SK-N-SH (cell line): ENCODE data around the gene NRCAM. TPM values are rescaled to one million over a fixed set of nuclear protein-coding genes. Genes with fewer than 3 reads are reported as not detected.

Experiments used
- CTCF ChIA-PET: fragments of 300-600, 350-600 bp; formaldehyde crosslinking; extraction: SDS; loops from one replicate; lab custom pipeline; 2021; lab: Yijun Ruan, JAX
- POLR2A ChIA-PET: fragments of 350-600 bp; sonication (Branson Sonifier 250); formaldehyde crosslinking; extraction: SDS; loops from one replicate; lab custom pipeline; 2020; ENCODE audit warnings: antibody characterized with exemption, inconsistent platforms; lab: Yijun Ruan, JAX
- DNase-seq: peaks from one replicate; pipeline ENCODE4 v3.0.0; 2012
- H2AFZ ChIP-seq: fragments of 200-600 bp; sonication (generic); 2 replicates; pipeline ENCODE4 v1.8.1; 2016; ENCODE audit warnings: antibody characterized with exemption, mild to moderate bottlenecking, low read depth
- H3F3A ChIP-seq: fragments of 200-600 bp; sonication (generic); replicated peaks from 2 replicates; pipeline ENCODE3; 2016; ENCODE audit warnings: antibody characterized with exemption, mild to moderate bottlenecking; ENCODE audit not compliant: insufficient read depth
- H3K27ac ChIP-seq, 2 experiments: fragments of 200-500 bp in 1 of 2; fragments of 200-600 bp in 1 of 2; sonication (Bioruptor generic) in 1 of 2; sonication (generic), shearing (Covaris generic) in 1 of 2; 2 replicates each; pipeline versions ENCODE4 v1.5.1 to v1.6.1; 2014 to 2016; ENCODE audit warnings: low read depth in 2 of 2, inconsistent platforms in 1 of 2, low read length in 1 of 2, mild to moderate bottlenecking in 1 of 2, mixed read lengths in 1 of 2
- H3K27me3 ChIP-seq: fragments of 200-600 bp; sonication (generic), shearing (Covaris generic); 2 replicates; pipeline ENCODE4 v1.6.1; 2016; ENCODE audit warnings: mixed run types; ENCODE audit not compliant: insufficient read depth
- H3K36me3 ChIP-seq, 2 experiments: fragments of 200-500 bp in 1 of 2; fragments of 200-600 bp in 1 of 2; sonication (Bioruptor generic) in 1 of 2; sonication (generic) in 1 of 2; replicated peaks in 1 of 2; 2 replicates each; pipeline versions ENCODE3 to v1.5.1; 2014 to 2016; ENCODE audit warnings: low read length in 1 of 2, mild to moderate bottlenecking in 1 of 2; ENCODE audit not compliant: insufficient read depth in 2 of 2, control insufficient read depth in 1 of 2
- H3K4me1 ChIP-seq, 2 experiments: fragments of 200-500 bp in 1 of 2; fragments of 200-600 bp in 1 of 2; sonication (Bioruptor generic) in 1 of 2; sonication (generic), shearing (Covaris generic) in 1 of 2; 2 replicates each; pipeline versions ENCODE4 v1.5.1 to v1.6.1; 2014 to 2016; ENCODE audit warnings: low read depth in 1 of 2, low read length in 1 of 2, mixed run types in 1 of 2; ENCODE audit not compliant: insufficient read depth in 2 of 2, control insufficient read depth in 1 of 2
- H3K4me2 ChIP-seq: fragments of 200-600 bp; sonication (generic), shearing (Covaris generic); 2 replicates; pipeline ENCODE4 v1.6.1; 2017; ENCODE audit warnings: mixed run types
- H3K4me3 ChIP-seq, 2 experiments: fragments of 200-500 bp in 1 of 2; fragments of 200-600 bp in 1 of 2; sonication (Bioruptor generic) in 1 of 2; sonication (generic), shearing (Covaris generic) in 1 of 2; 2 replicates each; pipeline versions ENCODE4 v1.5.1 to v1.8.1; 2014 to 2016; ENCODE audit warnings: low read depth in 2 of 2, inconsistent platforms in 1 of 2, low read length in 1 of 2, mild to moderate bottlenecking in 1 of 2, mixed read lengths in 1 of 2, moderate library complexity in 1 of 2
- H3K79me2 ChIP-seq: fragments of 200-600 bp; sonication (generic); 2 replicates; pipeline ENCODE4 v1.8.1; 2017; ENCODE audit warnings: mild to moderate bottlenecking; ENCODE audit not compliant: insufficient read depth
- H3K9ac ChIP-seq: fragments of 200-600 bp; sonication (generic); 2 replicates; pipeline ENCODE4 v1.6.1; 2017; ENCODE audit warnings: mixed run types
- H3K9me2 ChIP-seq: fragments of 200-600 bp; sonication (generic); 2 replicates; pipeline ENCODE4 v1.6.1; 2017; ENCODE audit warnings: mixed run types
- H3K9me3 ChIP-seq: fragments of 200-600 bp; sonication (generic); 2 replicates; pipeline ENCODE4 v1.6.1; 2017; ENCODE audit warnings: mixed run types, mild to moderate bottlenecking, moderate library complexity
- H4K20me1 ChIP-seq: fragments of 200-600 bp; sonication (generic); 2 replicates; pipeline ENCODE4 v1.6.1; 2017; ENCODE audit warnings: mild to moderate bottlenecking, mixed run types; ENCODE audit not compliant: insufficient read depth
- CTCF ChIP-seq: fragments of 200-600 bp; sonication (generic); IDR thresholded peaks from 2 replicates; pipeline ENCODE4 v1.6.1; 2017; ENCODE audit warnings: antibody characterized with exemption, mild to moderate bottlenecking, moderate library complexity
- ELF1 ChIP-seq: IDR thresholded peaks from 2 replicates; pipeline ENCODE4 v1.4.0; 2012
- EZH2phosphoT487 ChIP-seq: fragments of 200-600 bp; sonication (generic); IDR thresholded peaks from 2 replicates; pipeline ENCODE4 v1.6.1; 2017; ENCODE audit warnings: low read depth, mixed run types, mild to moderate bottlenecking, antibody characterized with exemption, moderate library complexity, borderline replicate concordance
- FOSL2 ChIP-seq: IDR thresholded peaks from 2 replicates; pipeline ENCODE4 v1.4.0; 2012; ENCODE audit warnings: low read depth, mild to moderate bottlenecking, moderate library complexity, borderline replicate concordance
- FOXJ3 ChIP-seq: sonication (generic); formaldehyde crosslinking; IDR thresholded peaks from 2 replicates; pipeline ENCODE4 v1.5.1; 2020; ENCODE audit warnings: mild to moderate bottlenecking, missing genetic modification reagents
- GABPA ChIP-seq: IDR thresholded peaks from 2 replicates; pipeline ENCODE4 v1.4.0; 2012; ENCODE audit warnings: low read depth, mild to moderate bottlenecking
- GATA2 ChIP-seq: sonication (generic); formaldehyde crosslinking; IDR thresholded peaks from 2 replicates; pipeline ENCODE4 v1.5.0; 2020; ENCODE audit warnings: mild to moderate bottlenecking, missing genetic modification reagents
- IRF3 ChIP-seq: fragments of 150-350 bp; IDR thresholded peaks from 2 replicates; pipeline ENCODE4 v1.6.1; 2016; ENCODE audit warnings: mild to moderate bottlenecking, low read depth, low read length
- MEF2A ChIP-seq: IDR thresholded peaks from 2 replicates; pipeline ENCODE4 v1.4.0; 2012; ENCODE audit warnings: low read depth, borderline replicate concordance
- MXI1 ChIP-seq: IDR thresholded peaks from 2 replicates; pipeline ENCODE4 v1.6.1; 2012; ENCODE audit warnings: mild to moderate bottlenecking, low read depth, low read length, improper control_type of control experiment
- NFIC ChIP-seq: IDR thresholded peaks from 2 replicates; pipeline ENCODE4 v1.4.0; 2012; ENCODE audit warnings: borderline replicate concordance
- PBX3 ChIP-seq: IDR thresholded peaks from 2 replicates; pipeline ENCODE4; 2012
- POLR2AphosphoS5 ChIP-seq: IDR thresholded peaks from 2 replicates; pipeline ENCODE4 v1.6.1; 2012; ENCODE audit warnings: low read depth, low read length
- RAD21 ChIP-seq: IDR thresholded peaks from 2 replicates; pipeline ENCODE4 v1.6.1; 2012; ENCODE audit warnings: mild to moderate bottlenecking, low read length
- RCOR1 ChIP-seq: fragments of 150-350 bp; IDR thresholded peaks from 2 replicates; pipeline ENCODE4 v1.6.1; 2017; ENCODE audit warnings: antibody characterized with exemption, low read length
- TCF12 ChIP-seq: IDR thresholded peaks from 2 replicates; pipeline ENCODE4 v1.4.0; 2012
- USF2 ChIP-seq: fragments of 150-350 bp; IDR thresholded peaks from 2 replicates; pipeline ENCODE4 v1.6.1; 2017; ENCODE audit warnings: antibody characterized with exemption, low read length, low read depth, borderline replicate concordance
- ZBTB33 ChIP-seq: IDR thresholded peaks from 2 replicates; pipeline ENCODE4 v1.4.0; 2012; ENCODE audit warnings: low read depth, borderline replicate concordance
- WGBS: methylation state at CpG from one replicate; pipeline ENCODE4 v1.1.6; 2017; ENCODE audit warnings: low lambda C conversion rate; 5-methylcytosine and 5-hydroxymethylcytosine counted together
- polyA plus RNA-seq, 3 experiments: library from polyadenylated mRNA; depleted of rRNA; stranded (reverse); fragments of >200 nt; gene quantifications; 2 replicates each; pipeline ENCODE4 v1.2.3, GENCODE V29; 2012

The NRCAM gene
- polyA plus RNA-seq, 1 of the 3 experiments (the other 2 are of a cell fraction): 1.1 TPM

- Histone ChIP-seq H3K4me3 (no peak overlapping the region), H3K9me3 (no peaks in the 10 kb centered on the region), H3K27ac (no peak overlapping the region), H3K27me3 (peaks cover 39% of the 10 kb centered on the region), H3K79me2 (no peaks in the 10 kb centered on the region), H2AFZ (no peak overlapping the region), H4K20me1 (no peaks in the 10 kb centered on the region), H3K4me2 (no peak overlapping the region), H3K9ac (no peak overlapping the region), H3K4me1 (peaks cover 0 to 16% of the 10 kb centered on the region in 2 experiments; a peak in 2 of 4 replicates), H3K36me3 (no peaks in the 10 kb centered on the region), H3F3A (no peaks in the 10 kb centered on the region), H3K9me2 (no peaks in the 10 kb centered on the region)
- no peak for TF ChIP-seq MXI1
- TF ChIP-seq USF2: no peak
- ChIA-PET CTCF (interaction anchor here (1.2 to 4.3 kb wide), 4 partner anchors 39 to 276 kb away, joined by 5 to 32 read pairs (median 18); no protein-coding TSS in a partner anchor), POLR2A (interaction anchor here (1.0 kb wide), 1 partner anchor 112 kb away, joined by 4 read pairs; the partner anchor contains the start of genes DNAJB9 and THAP5)
- DNase-seq: no peak
Observed at GRCh38 chr7:108457871-108458270, 1.6 kb upstream of the NRCAM start.

- H3K4me1 ChIP-seq: peaks cover 0 to 15% of the 10 kb centered on the region in 2 experiments; a peak in 2 of 4 replicates
- H3K9ac ChIP-seq: no peak overlapping the region
- H3K4me2 ChIP-seq: no peak overlapping the region; the same call in 1 of the 2 replicates
- no peaks in the 10 kb centered on the region for H3K79me2 ChIP-seq
- H3K9me2 ChIP-seq: no peaks in the 10 kb centered on the region
- H4K20me1 ChIP-seq: no peaks in the 10 kb centered on the region
- ChIA-PET POLR2A (interaction anchor here (1.0 kb wide), 1 partner anchor 113 kb away, joined by 4 read pairs; the partner anchor contains the start of genes DNAJB9 and THAP5), CTCF (interaction anchor here (0.6 to 5.6 kb wide), 11 partner anchors 9 to 1747 kb away, joined by 3 to 53 read pairs (median 5); no protein-coding TSS in a partner anchor)
- no peaks in the 10 kb centered on the region for H3K36me3 ChIP-seq
- H3K27me3 ChIP-seq: peaks cover 43% of the 10 kb centered on the region
- H3F3A ChIP-seq: no peaks in the 10 kb centered on the region
- WGBS: 80% methylated on average over 19 of the region's 19 CpGs
- no peak overlapping the region for H2AFZ ChIP-seq
- DNase-seq: no peak
- no peaks in the 10 kb centered on the region for H3K9me3 ChIP-seq
- H3K4me3 ChIP-seq: peak overlapping the region in 1 of 2 experiments; percentile 59; a peak in 2 of 4 replicates
- H3K27ac ChIP-seq: peak overlapping the region in 1 of 2 experiments; percentile 8; a peak in 1 of 4 replicates
- TF ChIP-seq FOXJ3 (CRISPR knock-in tag) (no peak), FOSL2 (no peak), MXI1 (no peak), TCF12 (no peak), USF2 (no peak), GABPA (no peak), ZBTB33 (no peak), CTCF (no peak), ELF1 (no peak), RAD21 (no peak), MEF2A (no peak), NFIC (no peak), PBX3 (no peak), GATA2 (CRISPR knock-in tag) (no peak), EZH2phosphoT487 (no peak), RCOR1 (no peak), IRF3 (no peak), POLR2AphosphoS5 (no peak)
Observed at GRCh38 chr7:108456845-108457540, 757 bp upstream of the NRCAM start.
